PFSK-1 (cell line): ENCODE data around the gene KCNIP4.

Experiments
- POLR2AphosphoS5 ChIP-seq: IDR thresholded peaks from 2 replicates; pipeline ENCODE4 v1.6.1; 2012; ENCODE audit warnings: low read depth, mild to moderate bottlenecking, control low read depth, low read length, moderate library complexity
- TAF1 ChIP-seq: IDR thresholded peaks from 2 replicates; pipeline ENCODE4 v1.6.1; 2012; ENCODE audit warnings: low read length, control low read depth, borderline replicate concordance; ENCODE audit not compliant: insufficient read depth

DNA sequence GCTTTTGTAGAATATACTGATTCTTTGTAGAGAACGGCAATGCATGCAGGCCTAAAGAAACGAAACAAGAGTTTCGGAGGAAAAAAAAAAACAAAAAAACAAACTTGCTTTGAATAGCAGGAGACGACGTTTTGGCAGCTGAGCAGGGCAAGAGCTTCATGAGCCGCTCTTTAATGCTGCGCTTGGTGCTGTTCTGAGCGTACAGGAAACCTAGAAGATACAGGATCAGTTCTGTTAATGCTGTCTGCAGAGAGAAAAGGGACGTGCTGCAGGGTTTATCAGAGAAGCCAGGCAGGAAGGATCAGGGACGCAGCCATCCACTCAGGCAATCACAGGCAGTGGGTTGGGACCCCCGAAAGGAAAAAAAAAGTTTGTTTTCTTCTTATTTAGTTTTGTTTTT is 1066.1 kb downstream of the KCNIP4 start:
- TF ChIP-seq TAF1 (no peak), POLR2AphosphoS5 (no peak)
